Ovary (tissue), 9 donors: ENCODE measurements around the gene TXNDC17. TPM values are rescaled to one million over a fixed set of nuclear protein-coding genes. Genes with fewer than 3 reads are reported as not detected.
"Not testable (repeated sequence)": the region's sequence is repeated elsewhere in the genome, so short reads cannot be mapped to it uniquely, and the experiment has no call there.

ENCODE experiments used
- DNase-seq, 5 donors: peaks; one replicate each; pipeline ENCODE4 v3.0.0-alpha.2; 2019 to 2020
- H3K27ac ChIP-seq, 2 donors: fragments of 200-600 bp; one replicate each; pipeline versions ENCODE4 v1.5.1 to v1.8.0; 2019 to 2022
- H3K27me3 ChIP-seq: fragments of 200-600 bp; one replicate; pipeline ENCODE4 v1.8.0; 2022
- H3K36me3 ChIP-seq: fragments of 200-600 bp; sonication (generic); one replicate; pipeline ENCODE4 v1.5.1; 2019
- H3K4me1 ChIP-seq: one replicate; pipeline ENCODE4 v1.8.1; 2013; ENCODE audit warnings: mild to moderate bottlenecking, moderate library complexity; ENCODE audit not compliant: insufficient read depth
- H3K4me3 ChIP-seq: fragments of 200-600 bp; sonication (generic); one replicate; pipeline ENCODE4 v1.5.1; 2017
- H3K9me3 ChIP-seq, 2 donors: fragments of 200-600 bp in 1 of 2; sonication (generic) in 1 of 2; one replicate each; pipeline versions ENCODE4 v1.5.1 to v1.8.1; 2013 to 2019; ENCODE audit warnings: mild to moderate bottlenecking in 1 of 2, moderate library complexity in 1 of 2
- EP300 ChIP-seq: sonication (generic); formaldehyde crosslinking; IDR thresholded peaks from one replicate; pipeline ENCODE4 v1.6.1; 2017; ENCODE audit warnings: antibody characterized with exemption
- POLR2A ChIP-seq: fragments of 450-650 bp; IDR thresholded peaks from one replicate; pipeline ENCODE4 v1.6.1; 2017; ENCODE audit warnings: antibody characterized with exemption, mild to moderate bottlenecking, moderate library complexity
- WGBS, 3 donors: extraction: QIAGEN DNeasy Blood & Tissue Kit in 1 of 3; methylation state at CpG; one replicate each; pipeline versions ENCODE4 v1.1.5 to v1.1.7; 2013 to 2017; 5-methylcytosine and 5-hydroxymethylcytosine counted together
- intact Hi-C, 4 donors: fragments of 100-400 bp; cut with DNase I; formaldehyde crosslinking; loops; one replicate each; pipeline versions ENCODE4 v1.11.0 to v1.15.1; 2022 to 2023
- microRNA-seq, 3 donors: library from miRNA; unstranded; fragments of <30 nt; microRNA quantifications; one replicate each; pipeline versions ENCODE4 to v1.2.0, GENCODE V29; 2019 to 2020
- polyA plus RNA-seq, 2 donors: library from polyadenylated mRNA; stranded (reverse); fragments of 200-250 nt in 1 of 2; fragments of 350-450 nt in 1 of 2; fragmentation: Illumina TruSeq in 1 of 2; extraction: RNeasy Lipid Tissue Mini Kit (QIAGEN cat#74804) in 1 of 2; gene quantifications; one replicate each; pipeline ENCODE4 v1.2.3, GENCODE V29; 2013 to 2014
- small RNA-seq: library from RNA; depleted of rRNA; stranded (forward); fragments of <200 nt; gene quantifications from one replicate; pipeline ENCODE3, GENCODE V24; 2016
- total RNA-seq, 7 donors: library from RNA; depleted of rRNA in 2 of 7; stranded (reverse); fragments of >200 nt in 2 of 7; fragmentation: NEBNext Ultra II Directional in 3 of 7; extraction: Animal tissue kit (Norgen Biotek cat#: 25700) in 3 of 7; gene quantifications; one replicate each; pipeline versions ENCODE4 v1.1.0 to v1.2.4, GENCODE V29; 2016 to 2023
- TF ChIP-seq, protein P1 (sequence below), 3 donors: fragments of 450-650 bp in 2 of 3; fragments of 200-600 bp in 1 of 3; IDR thresholded peaks; one replicate each; pipeline versions ENCODE4 v1.5.1 to v1.8.0; 2016 to 2022; ENCODE audit warnings: antibody characterized with exemption in 3 of 3, mild to moderate bottlenecking in 1 of 3
- donor health status: DM: no; HTN: no; CAD: no; lungs with moderate emphysema.
- donor health status: DM: no; HTN: no; CAD: no.
- donor health status: Bipolar disorder and iron deficiency.
- donor health status: DM: yes; HTN: yes; CAD: no.
- donor health status: DM: no; HTN: no; CAD: no.
- donor health status: DM: yes; HTN: yes; CAD: no.

Gene TXNDC17
- total and polyA plus RNA-seq, 9 donors: 19.0 to 104 (median 41.3) TPM

DNA sequence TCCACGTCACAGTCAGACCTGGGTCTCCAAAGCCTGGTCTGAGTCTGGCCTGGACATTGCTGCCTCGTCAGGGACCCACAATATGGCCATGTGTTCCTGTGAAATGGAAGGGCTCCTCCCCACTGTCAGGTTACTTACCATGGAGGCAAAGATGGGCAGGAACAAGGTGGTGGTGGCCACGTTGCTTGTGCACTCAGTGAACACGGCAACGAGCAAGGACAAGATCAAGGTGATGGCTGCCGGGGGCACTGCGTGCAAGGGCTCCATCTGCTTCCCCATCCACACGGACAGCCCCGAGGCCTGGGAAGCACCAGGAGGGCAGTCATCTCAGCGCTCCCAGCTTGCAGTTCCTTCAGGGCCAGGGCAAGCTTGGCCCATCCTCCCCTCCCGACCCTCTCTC lies 49.8 kb downstream of the TXNDC17 start:
- Histone ChIP-seq H3K27me3 (no peaks in the 10 kb centered on the region), H3K4me3 (no peak overlapping the region), H3K9me3 (no peaks in the 10 kb centered on the region), H3K4me1 (no peaks in the 10 kb centered on the region), H3K36me3 (no peaks in the 10 kb centered on the region), H3K27ac (no peak overlapping the region)
- intact Hi-C loops: loop anchor here in 1 of 4 donors (10.0 kb wide), 1 partner anchor 104 kb away; no protein-coding TSS in a partner anchor
- no peak for TF ChIP-seq POLR2A
- TF ChIP-seq, protein P1, sequence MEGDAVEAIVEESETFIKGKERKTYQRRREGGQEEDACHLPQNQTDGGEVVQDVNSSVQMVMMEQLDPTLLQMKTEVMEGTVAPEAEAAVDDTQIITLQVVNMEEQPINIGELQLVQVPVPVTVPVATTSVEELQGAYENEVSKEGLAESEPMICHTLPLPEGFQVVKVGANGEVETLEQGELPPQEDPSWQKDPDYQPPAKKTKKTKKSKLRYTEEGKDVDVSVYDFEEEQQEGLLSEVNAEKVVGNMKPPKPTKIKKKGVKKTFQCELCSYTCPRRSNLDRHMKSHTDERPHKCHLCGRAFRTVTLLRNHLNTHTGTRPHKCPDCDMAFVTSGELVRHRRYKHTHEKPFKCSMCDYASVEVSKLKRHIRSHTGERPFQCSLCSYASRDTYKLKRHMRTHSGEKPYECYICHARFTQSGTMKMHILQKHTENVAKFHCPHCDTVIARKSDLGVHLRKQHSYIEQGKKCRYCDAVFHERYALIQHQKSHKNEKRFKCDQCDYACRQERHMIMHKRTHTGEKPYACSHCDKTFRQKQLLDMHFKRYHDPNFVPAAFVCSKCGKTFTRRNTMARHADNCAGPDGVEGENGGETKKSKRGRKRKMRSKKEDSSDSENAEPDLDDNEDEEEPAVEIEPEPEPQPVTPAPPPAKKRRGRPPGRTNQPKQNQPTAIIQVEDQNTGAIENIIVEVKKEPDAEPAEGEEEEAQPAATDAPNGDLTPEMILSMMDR (IDR thresholded peaks at IDR 0.05): no peak
- no peak for TF ChIP-seq EP300
- 86 to 89% (median 87%) methylated on average over 11 of the region's 11 CpGs for WGBS, 3 donors
- DNase-seq: no peak

DNA sequence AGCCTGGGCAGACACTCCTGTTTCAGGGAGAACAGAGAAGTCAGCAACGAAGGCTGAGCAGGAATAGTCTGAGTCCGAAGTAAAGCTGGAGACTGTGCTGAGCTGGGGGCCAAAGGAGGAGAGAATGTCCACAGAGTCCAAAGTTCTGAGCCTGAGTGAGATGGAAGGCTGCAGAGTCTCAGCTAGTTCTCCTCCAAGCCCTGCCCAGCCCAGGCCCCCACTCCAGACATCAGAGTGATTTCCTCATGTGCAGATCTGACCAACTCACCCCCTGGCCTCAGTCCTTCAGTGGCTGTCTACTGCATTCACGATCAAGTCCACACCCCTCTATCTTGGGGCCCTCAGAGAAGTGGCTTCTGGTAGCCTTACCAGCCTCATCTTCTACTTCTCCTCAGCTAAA lies 50.7 kb downstream of the TXNDC17 start:
- no peak for DNase-seq
- WGBS, 3 donors: 69 to 83% (median 69%) methylated on average over 3 of the region's 3 CpGs
- Histone ChIP-seq H3K27ac (no peak overlapping the region), H3K36me3 (no peaks in the 10 kb centered on the region), H3K9me3 (no peaks in the 10 kb centered on the region), H3K27me3 (no peaks in the 10 kb centered on the region), H3K4me3 (no peak overlapping the region), H3K4me1 (no peaks in the 10 kb centered on the region)
- intact Hi-C loops: loop anchor here in 1 of 4 donors (10.0 kb wide), 1 partner anchor 103 kb away; no protein-coding TSS in a partner anchor
- no peak for TF ChIP-seq EP300
- TF ChIP-seq, protein P1 (IDR thresholded peaks at IDR 0.05): no peak
- TF ChIP-seq POLR2A: no peak

DNA sequence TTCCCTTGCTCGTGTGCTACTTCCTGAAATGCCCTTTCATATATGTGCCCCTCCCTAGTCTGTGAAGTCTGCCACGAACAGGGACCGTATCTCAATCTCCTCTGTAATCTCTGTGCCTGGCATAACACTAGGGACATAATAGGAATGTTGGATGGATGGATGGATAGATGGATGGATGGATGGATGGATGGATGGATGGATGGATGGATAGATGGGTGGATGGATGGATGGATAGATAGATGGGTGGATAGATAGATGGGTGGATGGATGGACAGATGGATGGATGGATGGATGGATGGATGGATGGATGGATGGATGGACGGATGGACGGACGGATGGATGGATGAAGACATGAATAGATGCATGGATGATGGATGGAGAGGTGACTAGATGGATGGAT lies 51.1 kb downstream of the TXNDC17 start:
- not testable (repeated sequence) for H3K27ac ChIP-seq, H3K9me3 ChIP-seq, H3K36me3 ChIP-seq, H3K4me1 ChIP-seq, H3K4me3 ChIP-seq, H3K27me3 ChIP-seq, DNase-seq
- intact Hi-C loops: loop anchor here in 1 of 4 donors (10.0 kb wide), 1 partner anchor 103 kb away; no protein-coding TSS in a partner anchor
- 71 to 74% (median 72%) methylated on average over 6 of the region's 6 CpGs for WGBS, 3 donors

Small RNA genes lying within 50 kb of the gene (microRNA-seq; reads per million reads assigned to microRNA genes)
- 0 reads per million in 3 donors for gene MIR4520-1
- 0 reads per million in 3 donors for gene MIR4520-2

Small RNA genes lying within 50 kb of the gene (small RNA-seq; reads per million reads assigned to genes)
- gene MIR4520-1: not detected
- gene RNA5SP435: 1.3 reads per million, percentile 63 among the genes with 10 or more reads in this experiment

Other genes with a start within 250 kb of the TXNDC17 start
- gene AIPL1, start 205.9 kb upstream of the TXNDC17 start, total RNA-seq: not detected
- gene AIPL1, start 205.9 kb upstream of the TXNDC17 start, polyA plus RNA-seq: not detected
- gene PIMREG, start 196.6 kb upstream of the TXNDC17 start, total RNA-seq: 1 to 10 TPM in 1 of 7 donors, under 1 TPM in 5, not detected in 1; 0.20 to 4.7 (median 0.73) TPM
- gene PIMREG, start 196.6 kb upstream of the TXNDC17 start, polyA plus RNA-seq: under 1 TPM; 0.58 to 0.78 TPM
- gene PITPNM3, start 84.5 kb upstream of the TXNDC17 start, total RNA-seq: 10 to 100 TPM; 10.0 to 68.7 (median 30.3) TPM
- 10 to 100 TPM; 10.3 to 12.8 TPM for gene PITPNM3, start 84.5 kb upstream of the TXNDC17 start, polyA plus RNA-seq
- gene KIAA0753, start 349 bp upstream of the TXNDC17 start, total RNA-seq: 10 to 100 TPM; 14.4 to 32.3 (median 20.3) TPM
- gene KIAA0753, start 349 bp upstream of the TXNDC17 start, polyA plus RNA-seq: 10 to 100 TPM; 12.1 to 15.4 TPM
- 10 to 100 TPM; 15.0 to 21.9 (median 19.0) TPM for gene MED31, start 10.5 kb downstream of the TXNDC17 start, total RNA-seq
- 10 to 100 TPM; 15.2 to 17.1 TPM for gene MED31, start 10.5 kb downstream of the TXNDC17 start, polyA plus RNA-seq
- 1 to 10 TPM in 6 of 7 donors, under 1 TPM in 1; 0.81 to 2.1 (median 1.6) TPM for gene C17orf100, start 10.7 kb downstream of the TXNDC17 start, total RNA-seq
- gene C17orf100, start 10.7 kb downstream of the TXNDC17 start, polyA plus RNA-seq: 1 to 10 TPM; 1.2 to 2.0 TPM
- 1 to 10 TPM in 5 of 7 donors, under 1 TPM in 2; 0.57 to 2.6 (median 1.5) TPM for gene SLC13A5, start 72.3 kb downstream of the TXNDC17 start, total RNA-seq
- gene SLC13A5, start 72.3 kb downstream of the TXNDC17 start, polyA plus RNA-seq: under 1 TPM; 0.45 to 0.94 TPM
- gene XAF1, start 115.0 kb downstream of the TXNDC17 start, total RNA-seq: 100 to 1,000 TPM in 2 of 7 donors, 10 to 100 TPM in 5; 33.3 to 111 (median 64.8) TPM
- gene XAF1, start 115.0 kb downstream of the TXNDC17 start, polyA plus RNA-seq: 100 to 1,000 TPM in 1 of 2 donors, 10 to 100 TPM in 1; 81.4 to 105 TPM
- 1 to 10 TPM in 3 of 7 donors, under 1 TPM in 4; 0.11 to 2.4 (median 0.81) TPM for gene FBXO39, start 135.2 kb downstream of the TXNDC17 start, total RNA-seq
- gene FBXO39, start 135.2 kb downstream of the TXNDC17 start, polyA plus RNA-seq: 1 to 10 TPM in 1 of 2 donors, under 1 TPM in 1; 0.88 to 1.2 TPM
- 10 to 100 TPM in 1 of 7 donors, 1 to 10 TPM in 2, under 1 TPM in 2, not detected in 2; 0.94 to 19.3 (median 2.1) TPM for gene TEKT1, start 190.7 kb downstream of the TXNDC17 start, total RNA-seq
- gene TEKT1, start 190.7 kb downstream of the TXNDC17 start, polyA plus RNA-seq: under 1 TPM in 1 of 2 donors, not detected in 1; 0.06 TPM